ENCODE data around the gene HMG20A.

The HMG20A gene

DNA sequence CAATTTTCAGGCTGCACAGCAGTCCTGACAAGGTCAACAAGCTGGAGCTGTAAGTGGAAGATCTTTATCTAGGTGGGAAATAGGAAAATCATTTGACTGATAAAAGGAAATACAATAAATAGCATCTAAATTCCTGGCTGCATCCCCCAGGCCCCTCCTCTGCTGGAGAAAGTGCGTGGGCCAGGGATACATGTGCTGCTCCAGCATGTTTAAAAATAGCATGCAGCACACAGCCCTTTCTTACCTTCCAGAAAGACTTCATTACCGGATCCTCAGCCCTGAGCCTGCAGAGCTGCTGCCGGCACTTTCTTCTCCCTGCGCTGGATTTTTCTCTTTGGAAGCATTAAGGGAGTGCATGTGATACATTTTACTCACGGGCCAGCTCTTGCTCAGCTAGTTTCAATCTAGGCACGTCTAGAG is 77.3 kb downstream of the HMG20A start:
- no peak for DNase-seq (ENCODE audit: low read depth, low spot score)

DNA sequence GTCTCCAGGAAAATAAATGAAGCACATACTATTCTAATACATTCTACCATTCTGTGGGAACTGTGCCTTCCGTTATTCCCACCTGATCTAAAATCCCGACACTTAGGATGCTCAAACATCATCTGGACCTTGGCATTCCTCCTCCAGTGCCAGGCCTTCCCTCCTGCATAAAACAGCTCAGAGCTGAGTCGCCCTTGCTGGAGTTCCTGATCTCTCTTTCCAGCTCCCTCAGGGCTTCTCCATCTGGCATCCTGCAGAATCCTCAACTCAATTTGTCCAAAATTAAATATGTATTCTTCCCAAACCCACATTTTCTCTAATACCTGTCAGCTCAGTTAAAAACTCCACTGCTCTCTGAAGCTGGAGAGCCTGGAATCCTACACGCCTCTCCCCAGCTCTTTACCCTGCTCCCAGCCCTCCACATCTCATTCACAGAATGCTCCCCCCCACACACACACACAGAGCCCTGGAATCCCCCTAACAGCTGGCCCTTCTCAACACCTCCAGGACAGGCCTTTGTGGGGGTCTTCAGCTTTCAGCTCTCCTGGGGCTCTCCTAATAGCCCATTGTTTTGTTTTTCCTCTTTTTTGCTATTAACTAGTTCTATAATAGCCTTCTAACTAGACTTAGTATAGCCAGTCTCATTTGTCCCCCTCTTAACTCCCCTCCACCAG is 78.5 kb downstream of the HMG20A start:
- DNase-seq (ENCODE audit: low read depth, low spot score), result no peak

DNA sequence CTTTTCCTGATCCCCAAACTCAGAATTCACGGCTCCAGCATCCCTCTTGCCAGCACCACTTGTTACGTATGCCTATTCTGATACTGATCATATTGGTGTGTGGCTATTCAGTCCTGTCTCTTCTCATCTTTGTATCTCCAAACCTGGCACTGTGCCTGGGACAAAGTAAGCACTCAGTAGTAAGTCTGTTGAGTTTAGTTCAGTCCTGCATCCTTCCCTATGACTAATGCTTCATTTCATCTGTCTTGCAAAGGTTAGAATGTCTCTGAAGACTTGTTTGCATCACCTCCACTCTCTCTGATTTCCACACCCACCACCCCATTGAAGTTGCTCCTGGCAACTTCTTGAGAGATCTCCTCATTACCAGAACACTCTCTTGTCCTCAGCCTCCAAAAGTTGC is 80.3 kb downstream of the HMG20A start:
- DNase-seq (ENCODE audit: low read depth, low spot score), result no peak

DNA sequence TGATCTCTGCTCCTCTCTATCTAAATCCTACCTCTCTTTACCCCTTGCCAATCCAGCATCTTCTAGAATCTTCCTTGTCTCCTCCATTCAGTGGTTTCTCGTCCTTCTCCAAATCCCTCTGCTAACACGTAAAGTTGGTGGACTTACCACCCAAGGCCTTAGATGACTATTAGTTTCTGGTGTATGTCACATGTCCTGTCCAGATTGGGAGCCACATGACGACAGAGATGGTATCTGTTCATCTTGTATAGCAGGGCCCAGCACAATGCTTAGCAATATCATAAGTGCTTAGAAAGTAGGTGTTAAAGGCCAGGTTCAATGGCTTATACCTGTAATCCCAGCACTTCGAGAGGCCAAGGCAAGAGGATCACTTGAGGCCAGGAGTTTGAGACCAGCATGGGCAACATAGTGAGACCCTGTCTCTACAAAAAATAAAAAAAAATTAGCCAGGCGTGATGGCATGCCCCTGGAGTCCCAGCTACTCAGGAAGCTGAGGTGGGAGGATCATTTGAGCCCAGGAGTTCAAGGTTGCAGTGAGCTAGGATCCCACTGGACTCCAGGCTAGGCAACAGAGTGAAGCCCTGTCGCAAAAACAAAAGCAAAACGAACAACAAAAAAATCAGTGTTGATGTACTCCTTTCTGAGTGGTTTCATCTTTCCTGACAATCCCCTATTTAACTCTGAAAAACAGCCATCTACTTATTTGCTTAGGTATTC is 81.8 kb downstream of the HMG20A start:
- DNase-seq (ENCODE audit: low read depth, low spot score), result no peak

DNA sequence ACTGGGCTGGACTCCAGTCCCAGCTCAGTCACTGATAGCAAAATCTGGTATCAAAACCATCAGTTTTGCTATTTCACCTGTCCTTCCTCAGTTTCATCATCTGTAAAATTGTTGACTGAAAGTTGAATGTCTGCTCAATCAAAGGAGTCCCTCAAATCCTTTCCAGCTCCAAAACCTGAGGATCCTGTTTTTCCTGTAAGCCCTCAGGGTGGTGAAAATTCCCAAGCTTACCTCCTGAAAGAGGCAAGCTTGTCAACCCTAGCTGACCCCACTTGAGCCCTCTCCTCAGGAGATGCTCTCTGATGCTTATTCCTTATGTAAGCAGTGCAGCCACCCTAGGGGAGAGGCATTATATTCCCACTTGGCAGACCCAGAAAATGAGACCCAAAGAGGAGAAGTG is 82.6 kb downstream of the HMG20A start:
- DNase-seq (ENCODE audit: low read depth, low spot score), result no peak

DNA sequence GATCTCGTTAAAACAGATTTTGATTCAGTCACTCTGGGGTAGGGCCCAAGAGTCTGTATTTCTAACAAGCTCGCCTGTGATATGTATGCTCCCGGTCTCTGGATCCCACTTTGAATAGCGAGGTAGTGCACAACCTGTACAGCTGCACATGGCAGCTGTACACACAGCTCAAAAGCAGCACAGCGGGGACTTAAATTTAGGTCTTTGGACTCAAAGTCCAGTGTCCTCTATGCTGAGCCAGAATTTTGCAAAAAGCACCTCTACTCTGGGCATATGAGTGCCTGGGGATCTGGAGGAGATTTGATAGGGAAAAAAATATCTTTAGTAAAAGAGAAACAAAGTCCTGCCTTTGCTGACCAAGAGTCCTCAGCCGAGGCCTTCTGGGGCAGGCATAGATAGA is 83.1 kb downstream of the HMG20A start:
- no peak for DNase-seq (ENCODE audit: low read depth, low spot score)

DNA sequence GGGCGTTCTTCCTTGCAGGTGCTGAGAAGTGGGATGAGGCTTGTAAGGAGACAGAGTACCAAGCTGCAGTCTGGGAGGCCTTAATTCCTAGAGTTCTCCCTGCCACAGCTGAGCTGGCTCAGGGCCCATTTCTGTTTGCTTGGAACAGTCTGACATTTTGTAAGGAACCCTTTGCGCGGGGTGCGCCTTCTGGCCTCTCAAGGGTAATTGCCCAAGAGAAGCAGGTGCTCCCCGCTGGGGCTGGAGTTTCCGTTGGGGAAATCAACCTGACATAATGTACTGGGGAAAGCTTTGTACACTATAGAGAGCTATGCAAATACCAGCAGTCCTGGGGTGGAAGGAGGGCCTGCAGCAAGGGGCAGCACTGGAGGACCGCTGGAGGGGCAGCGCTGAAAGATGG is 83.6 kb downstream of the HMG20A start:
- DNase-seq (ENCODE audit: low read depth, low spot score), result no peak

DNA sequence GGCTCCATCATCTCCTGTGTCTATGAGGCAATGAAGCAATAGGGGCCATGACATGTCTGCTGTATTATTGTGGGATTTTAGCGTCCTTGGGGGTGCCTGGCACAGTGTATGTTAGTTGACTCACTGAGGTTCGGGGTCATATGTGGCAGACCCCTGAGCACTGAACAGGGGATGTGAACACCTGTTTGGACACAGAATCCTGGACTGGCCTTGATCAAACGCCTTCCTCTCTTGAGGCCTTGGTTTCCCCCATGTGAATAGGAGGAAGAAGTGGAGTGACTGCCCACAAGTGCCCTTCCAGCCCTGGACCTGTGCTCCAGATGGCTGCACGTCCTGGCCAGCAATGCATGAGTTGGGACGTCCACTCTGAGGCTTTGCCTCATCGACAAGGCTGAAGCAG is 84.2 kb downstream of the HMG20A start:
- DNase-seq (ENCODE audit: low read depth, low spot score), result no peak

DNA sequence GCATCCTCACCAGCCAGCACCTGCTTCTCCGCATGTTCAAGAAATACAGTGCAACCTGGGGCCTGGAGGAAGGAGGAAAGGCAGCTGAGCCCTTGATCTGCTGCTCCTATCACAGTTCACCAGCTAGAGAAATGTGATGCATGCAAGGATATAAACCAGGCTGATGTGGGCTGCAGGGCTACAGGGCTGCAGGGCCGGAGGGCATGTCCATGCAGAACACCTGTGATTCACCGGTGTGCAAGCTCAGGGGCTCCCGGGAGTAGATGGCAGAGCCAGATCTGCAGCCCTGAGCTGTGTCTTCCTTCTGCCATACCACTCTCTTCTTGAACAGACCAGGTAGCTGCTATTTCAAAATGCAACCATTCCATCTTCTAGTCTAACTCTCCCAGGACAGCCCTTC is 84.9 kb downstream of the HMG20A start:
- no peak for DNase-seq (ENCODE audit: low read depth, low spot score)

DNA sequence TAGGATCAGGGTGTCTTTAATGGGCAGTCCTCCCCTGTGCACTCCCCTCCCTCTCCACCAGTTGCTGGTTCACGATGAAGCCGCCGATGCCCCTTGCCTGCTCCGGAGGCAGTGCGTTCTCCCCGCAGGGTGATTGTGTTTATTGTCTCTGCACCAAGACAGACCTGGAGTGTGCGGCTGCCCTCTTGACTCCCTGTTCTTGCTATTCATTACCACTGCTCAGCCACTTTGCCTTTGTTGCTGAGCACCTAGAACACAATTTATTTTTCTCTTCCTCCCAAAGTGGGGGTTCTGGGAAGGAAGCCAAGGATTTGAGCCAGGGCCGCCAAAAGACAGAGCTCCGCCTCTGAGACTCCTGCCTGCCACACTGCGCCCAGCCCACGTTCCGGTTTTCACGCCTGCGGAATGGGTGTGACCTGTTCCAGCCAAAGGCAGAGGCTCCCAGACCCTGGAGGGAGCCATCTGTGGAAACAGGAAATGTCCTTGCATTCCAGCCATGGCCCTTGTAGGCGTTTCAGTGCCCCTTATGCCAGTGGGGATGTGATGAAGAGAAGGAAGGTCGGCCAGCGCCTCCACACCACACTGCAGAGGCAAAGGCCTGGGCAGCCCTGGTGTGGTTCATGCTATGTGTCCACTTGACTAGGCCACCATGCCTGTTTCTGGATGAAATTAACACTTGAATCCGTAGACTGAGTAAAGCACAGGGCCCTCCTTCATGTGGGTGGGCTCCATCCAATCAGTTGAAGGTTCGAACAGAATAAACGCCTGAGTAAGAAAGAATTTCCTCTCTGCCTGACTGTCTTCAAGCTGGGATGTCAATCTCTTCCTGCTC is 85.8 kb downstream of the HMG20A start:
- no peak for DNase-seq (ENCODE audit: low read depth, low spot score)

DNA sequence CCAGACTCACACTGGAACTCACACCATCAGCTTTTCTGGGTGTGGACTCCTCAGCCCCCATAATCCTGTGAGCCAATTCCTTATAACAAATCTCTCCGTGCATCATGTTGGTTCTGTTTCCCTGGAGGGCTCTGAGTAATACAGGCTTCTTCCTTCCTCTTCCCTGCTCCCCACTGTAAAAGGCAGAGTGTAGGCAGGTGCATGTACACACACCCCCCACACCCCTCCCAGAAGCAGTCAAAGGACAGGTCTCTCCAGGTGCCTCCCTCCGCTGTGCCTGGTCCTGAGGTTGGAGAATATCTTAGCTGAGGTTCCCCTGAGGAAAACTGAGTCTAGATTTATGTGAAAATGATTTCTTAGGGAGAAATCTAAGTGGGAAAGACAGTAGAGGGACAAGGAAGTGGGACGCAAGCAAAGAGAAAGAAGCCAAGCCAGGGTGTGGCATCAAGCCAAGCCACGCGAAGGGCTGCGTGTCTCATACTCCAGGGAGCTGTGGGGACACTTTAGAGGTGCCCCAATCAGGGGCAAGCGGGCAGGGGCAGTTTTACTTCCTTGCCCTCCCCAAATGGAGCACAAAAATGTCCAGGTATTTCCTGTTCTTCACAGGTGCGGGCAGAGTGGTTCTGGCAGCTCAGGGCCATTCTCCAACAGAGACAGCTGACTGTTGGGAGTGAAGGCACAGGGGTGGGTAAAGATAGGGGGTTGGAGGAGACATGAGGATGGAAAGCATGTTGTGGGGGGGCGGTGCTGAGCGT is 86.6 kb downstream of the HMG20A start:
- no peak for DNase-seq (ENCODE audit: low read depth, low spot score)

DNA sequence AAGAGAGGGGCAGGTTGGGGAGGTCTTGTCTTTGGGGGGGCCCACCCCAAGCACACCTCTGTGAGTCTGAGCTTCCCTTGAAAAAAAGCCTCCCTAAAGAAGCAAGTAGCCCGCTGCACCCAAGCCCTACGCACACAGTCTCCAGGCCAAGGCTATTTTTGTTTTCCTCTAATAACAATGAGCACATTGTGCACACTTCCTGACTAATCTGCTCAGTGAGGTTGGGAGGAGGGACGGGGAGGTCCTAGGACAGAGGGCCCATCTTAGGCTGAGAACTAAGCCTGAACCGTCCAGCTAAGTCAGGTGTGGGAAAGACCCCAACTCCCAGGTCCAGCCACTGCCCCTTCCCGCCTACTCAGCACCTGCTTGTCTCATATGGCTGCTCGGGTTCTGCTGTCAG is 87.2 kb downstream of the HMG20A start:
- no peak for DNase-seq (ENCODE audit: low read depth, low spot score)

DNA sequence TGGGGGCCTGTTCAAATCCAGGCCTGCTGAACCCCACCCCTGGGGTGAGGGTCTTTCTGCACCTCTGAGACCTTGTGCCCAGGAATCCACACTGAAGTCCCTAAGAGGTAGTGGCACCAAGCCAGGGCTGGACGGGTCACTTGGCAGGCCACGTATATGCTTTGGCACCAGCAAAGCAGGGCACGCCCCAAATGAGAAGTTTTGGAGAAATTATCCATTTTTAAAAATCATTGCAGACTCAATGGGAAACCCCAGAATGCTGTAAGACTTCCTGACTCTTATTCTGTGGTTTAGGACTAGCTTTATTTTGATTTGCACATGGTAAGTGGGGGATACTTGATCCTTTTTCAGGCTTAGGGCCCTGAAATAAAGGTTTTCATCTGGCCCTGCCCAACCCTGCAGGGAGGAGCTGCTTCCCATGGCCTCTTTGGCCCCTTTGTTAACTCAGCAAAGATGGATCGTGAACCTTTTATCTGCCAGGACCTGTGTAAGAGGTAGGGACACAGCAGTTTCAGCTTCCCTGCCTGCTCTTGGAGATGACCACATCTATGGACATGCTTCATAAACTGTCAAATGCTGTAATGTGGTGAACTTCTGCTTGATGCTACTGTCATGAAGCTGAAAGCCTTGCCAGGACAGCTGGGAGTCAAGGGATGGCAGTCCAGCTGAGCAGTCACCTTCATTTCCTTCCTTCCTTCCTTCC is 88.0 kb downstream of the HMG20A start:
- no peak for DNase-seq (ENCODE audit: low read depth, low spot score)

DNA sequence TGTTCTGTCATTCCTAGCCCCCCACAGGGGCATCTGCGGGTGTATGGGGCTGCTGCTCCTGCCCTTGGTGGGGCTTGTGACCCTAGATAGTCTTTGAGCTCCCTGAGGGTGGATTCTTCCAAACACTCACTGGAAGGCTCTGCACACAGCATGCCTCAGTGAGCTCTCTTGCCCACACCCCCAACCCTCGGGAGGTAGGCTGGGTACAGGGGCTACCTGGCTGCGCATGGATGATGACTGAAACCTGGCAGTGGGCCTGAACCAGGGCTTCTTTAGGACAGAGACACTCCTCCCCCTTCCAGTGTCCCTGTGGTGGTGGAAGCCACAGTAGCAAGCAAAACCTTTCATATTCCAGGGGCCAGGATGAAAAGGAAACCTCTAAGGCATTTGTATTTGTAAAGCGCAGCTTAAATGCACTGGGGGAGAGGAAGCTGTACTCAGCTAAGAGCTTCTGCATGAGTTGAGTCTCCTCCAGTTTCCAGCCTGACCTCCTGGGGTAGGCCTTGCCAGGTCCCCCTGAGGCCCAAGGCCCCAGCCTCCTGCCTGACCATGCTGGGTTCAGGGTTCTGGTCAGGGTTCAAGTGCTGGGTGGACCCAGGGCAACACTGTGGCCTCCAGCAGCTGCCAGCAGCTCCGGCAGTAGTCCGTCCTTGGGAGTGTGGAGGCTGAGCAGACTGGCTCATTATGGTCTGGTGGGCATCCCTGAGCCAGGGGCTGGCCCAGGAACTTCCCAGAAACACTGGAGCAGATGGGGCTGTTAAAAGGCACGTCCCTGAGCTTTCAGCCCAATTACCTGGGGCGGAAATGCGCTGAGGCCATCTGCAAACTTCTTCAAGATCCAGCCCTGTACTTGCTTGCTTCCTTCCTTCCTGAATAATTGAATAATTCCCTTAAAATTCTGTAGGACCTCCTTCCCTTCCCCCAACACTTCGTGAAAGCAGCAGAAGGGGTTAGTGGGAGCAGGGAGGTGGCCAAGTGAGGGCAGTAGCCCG is 89.7 kb downstream of the HMG20A start:
- peak; percentile 94 for DNase-seq (ENCODE audit: low read depth, low spot score)

DNA sequence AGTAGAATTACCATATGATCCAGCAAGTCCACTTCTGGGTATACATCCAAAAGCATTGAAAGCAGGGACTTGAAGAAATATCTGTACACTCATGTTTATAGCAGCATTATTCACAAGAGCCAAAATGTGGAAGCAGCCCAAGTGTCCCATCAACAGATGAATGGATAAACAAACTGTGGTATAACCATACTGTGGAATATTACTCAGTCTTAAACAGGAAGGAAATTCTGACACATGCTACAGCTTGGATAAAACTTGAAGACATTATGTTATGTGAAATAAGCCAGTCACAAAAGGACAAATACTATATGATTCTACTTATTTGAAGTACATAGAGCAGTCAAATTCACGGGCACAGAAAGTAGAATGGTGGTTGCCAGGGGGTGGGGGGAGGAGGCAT is 91.2 kb downstream of the HMG20A start:
- DNase-seq (ENCODE audit: low read depth, low spot score), result no peak

DNA sequence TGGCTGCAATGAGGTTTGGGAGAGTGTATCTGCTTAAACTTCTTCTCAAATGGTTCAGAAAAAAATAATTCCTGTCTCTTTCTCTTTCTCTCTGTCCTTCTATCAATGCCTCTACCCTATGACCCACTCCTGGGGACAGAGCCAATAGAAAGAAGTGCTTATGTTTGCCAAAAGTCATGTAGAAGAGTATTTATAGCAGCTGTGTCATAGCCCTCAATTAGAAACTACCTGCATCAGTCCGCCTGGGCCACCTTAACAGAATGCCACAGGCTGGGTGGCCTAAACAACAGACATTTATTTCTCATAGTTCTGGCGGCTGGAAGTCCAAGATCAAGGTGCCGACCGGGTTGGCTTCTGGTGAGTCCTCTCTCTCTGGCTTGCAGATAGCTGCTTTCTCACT is 92.5 kb downstream of the HMG20A start:
- no peak for DNase-seq (ENCODE audit: low read depth, low spot score)

DNA sequence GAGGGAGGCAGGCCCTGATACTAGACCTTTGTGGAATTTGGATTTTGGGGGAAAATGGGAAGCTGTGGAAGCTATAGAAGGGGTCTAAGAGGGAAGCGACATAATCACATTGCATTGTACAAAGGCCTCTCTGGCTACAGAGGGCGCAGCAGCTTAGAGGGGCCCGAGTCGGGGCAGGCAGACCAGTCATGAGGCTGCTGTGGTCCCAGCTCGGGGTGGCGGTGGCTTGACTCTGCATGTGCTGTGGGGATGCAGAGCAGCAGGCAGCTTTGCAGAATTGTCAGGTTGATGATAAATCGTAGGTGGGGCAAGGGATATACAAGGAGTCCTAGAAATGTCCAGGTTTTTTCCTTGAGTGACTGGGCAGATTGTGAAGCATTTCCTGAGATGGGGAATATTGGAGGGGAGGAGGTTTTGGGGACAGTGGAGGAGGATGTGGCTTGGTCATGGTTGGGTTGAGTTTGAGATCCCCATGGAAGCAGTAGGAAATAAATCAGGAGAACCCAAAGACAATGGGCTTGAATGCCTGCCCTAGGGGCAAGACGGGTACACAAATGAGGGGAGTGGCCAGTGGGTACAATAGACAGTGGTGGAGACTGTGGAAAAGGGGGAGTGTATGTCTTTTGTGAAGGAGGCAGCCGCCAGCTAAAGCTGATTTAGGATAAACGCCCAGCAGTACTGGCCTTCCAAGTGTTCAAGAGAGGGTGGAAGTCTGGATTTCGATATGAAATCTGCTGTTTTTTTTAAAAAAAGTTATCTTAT is 94.1 kb downstream of the HMG20A start:
- DNase-seq (ENCODE audit: low read depth, low spot score), result no peak

DNA sequence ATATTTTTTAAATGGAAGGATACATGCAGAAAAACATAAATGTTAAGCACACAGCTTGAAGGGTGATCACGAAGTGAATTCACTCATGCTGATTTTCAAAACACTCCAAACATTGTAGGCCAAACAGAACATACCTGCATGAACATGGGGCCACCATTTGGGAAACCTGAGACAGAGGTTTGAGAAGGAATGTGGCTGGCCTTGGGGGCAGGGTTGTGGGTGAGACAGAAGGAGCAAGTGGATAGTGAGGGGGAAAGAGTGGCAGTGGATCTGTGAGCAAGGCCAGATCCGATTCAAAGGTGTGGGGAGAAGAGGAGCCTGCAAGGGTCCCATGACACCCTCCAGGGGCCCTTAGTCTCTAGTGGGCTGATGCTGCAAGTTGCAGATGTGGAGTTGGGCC is 94.9 kb downstream of the HMG20A start:
- DNase-seq (ENCODE audit: low read depth, low spot score), result no peak

DNA sequence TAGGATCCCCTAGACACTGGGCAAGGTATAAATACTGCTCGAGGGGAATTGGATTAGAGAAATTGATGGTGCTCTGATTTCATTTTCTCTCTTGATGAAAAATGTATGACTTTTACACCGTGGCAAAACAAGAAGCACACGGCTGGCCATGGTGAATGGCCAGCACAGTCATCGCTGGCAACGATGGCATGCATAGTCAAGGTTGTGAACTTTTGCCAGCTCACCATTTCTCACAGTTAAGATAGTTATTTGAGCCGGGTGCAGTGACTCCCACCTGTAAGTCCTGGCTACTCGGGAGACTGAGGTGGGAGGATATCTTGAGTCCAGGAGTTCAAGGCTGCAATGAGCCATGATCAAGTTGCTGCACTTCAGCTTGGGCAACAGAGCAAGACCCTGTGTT is 95.4 kb downstream of the HMG20A start:
- no peak for DNase-seq (ENCODE audit: low read depth, low spot score)

Measured in iPS DF 19.7 (cell line).